Retinal pigment epithelial cell (primary cell): ENCODE results near the gene ROR2.

Experiments used
- DNase-seq: peaks from one replicate; pipeline ENCODE4 v3.0.0-alpha.2; 2010; ENCODE audit warnings: low read depth
- H3K4me3 ChIP-seq: 2 replicates; pipeline ENCODE4 v1.5.1; 2011; ENCODE audit warnings: mild to moderate bottlenecking, low read length, control low read depth, moderate library complexity
- CTCF ChIP-seq: conservative IDR thresholded peaks from 2 replicates; pipeline ENCODE4 v1.5.1; 2011; ENCODE audit warnings: low read depth, low read length, control low read depth, inconsistent platforms

Gene ROR2

GRCh38 chr9:91935066-91935749 lies 14.8 kb downstream of the ROR2 start:
- H3K4me3 ChIP-seq: no peak overlapping the region
- no peak for TF ChIP-seq CTCF
- DNase-seq: no peak

GRCh38 chr9:91934654-91935053 lies 15.4 kb downstream of the ROR2 start:
- TF ChIP-seq CTCF: no peak
- H3K4me3 ChIP-seq: no peak overlapping the region
- DNase-seq: no peak

- no peak for TF ChIP-seq CTCF
- no peak overlapping the region for H3K4me3 ChIP-seq
- DNase-seq: no peak
Measured at GRCh38 chr9:91933556-91934352, 16.3 kb downstream of the ROR2 start.

- no peak for DNase-seq
- no peak overlapping the region for H3K4me3 ChIP-seq
- no peak for TF ChIP-seq CTCF
Measured at GRCh38 chr9:91930475-91930874, 19.6 kb downstream of the ROR2 start.

- no peak overlapping the region for H3K4me3 ChIP-seq
- DNase-seq: no peak
- TF ChIP-seq CTCF: no peak
Measured at GRCh38 chr9:91929331-91929730, 20.7 kb downstream of the ROR2 start.

- TF ChIP-seq CTCF: no peak
- DNase-seq: no peak
- H3K4me3 ChIP-seq: no peak overlapping the region
Measured at GRCh38 chr9:91927922-91928510, 22.0 kb downstream of the ROR2 start.
